Common myeloid progenitor, CD34-positive (primary cell): Measurements from ENCODE around the gene PLEKHO2.
A peak's percentile ranks its signal among the peaks of the same experiment; 100 is the strongest.

Source experiments
- CTCF ChIA-PET: fragments of 350-600 bp; sonication (Branson Sonifier 250); formaldehyde crosslinking; loops from one replicate; lab custom pipeline; 2021; ENCODE audit warnings: antibody characterized with exemption; lab: Charles Lee
- POLR2A ChIA-PET: fragments of 350-600 bp; sonication (Branson Sonifier 250); formaldehyde crosslinking; loops from one replicate; lab custom pipeline; 2021; ENCODE audit warnings: antibody characterized with exemption; lab: Charles Lee
- DNase-seq, 3 donors: peaks; one replicate each; pipeline versions ENCODE4 v3.0.0 to v3.0.0-alpha.2; 2013
- H3K27ac ChIP-seq, 2 experiments: 1 replicate in 1 of 2; 2 replicates in 1 of 2; pipeline ENCODE4 v1.7.0; 2013; ENCODE audit warnings: inconsistent platforms in 2 of 2, low read length in 2 of 2, mild to moderate bottlenecking in 2 of 2, low read depth in 1 of 2, moderate library complexity in 1 of 2; ENCODE audit not compliant: severe bottlenecking in 2 of 2, insufficient read depth in 1 of 2, poor library complexity in 1 of 2
- H3K27me3 ChIP-seq, 5 experiments: replicated peaks in 2 of 5; 1 replicate in 3 of 5; 2 replicates in 2 of 5; pipeline versions ENCODE4 v1.6.1 to v1.7.0; 2013; ENCODE audit warnings: low read length in 4 of 5, mild to moderate bottlenecking in 2 of 5, moderate library complexity in 2 of 5, inconsistent platforms in 1 of 5; ENCODE audit not compliant: insufficient read depth in 5 of 5, control insufficient read depth in 4 of 5
- H3K36me3 ChIP-seq, 4 experiments: 1 replicate in 2 of 4; 2 replicates in 2 of 4; pipeline versions ENCODE4 v1.6.1 to v1.7.0; 2013; ENCODE audit warnings: low read length in 3 of 4, control low read depth in 1 of 4, mild to moderate bottlenecking in 1 of 4; ENCODE audit not compliant: control insufficient read depth in 4 of 4, insufficient read depth in 4 of 4
- H3K4me1 ChIP-seq, 4 experiments: 1 replicate in 3 of 4; 2 replicates in 1 of 4; pipeline versions ENCODE4 v1.6.1 to v1.7.1; 2013; ENCODE audit warnings: low read length in 3 of 4, mild to moderate bottlenecking in 3 of 4, control low read depth in 1 of 4, inconsistent platforms in 1 of 4, moderate library complexity in 1 of 4; ENCODE audit not compliant: control insufficient read depth in 4 of 4, insufficient read depth in 4 of 4; ENCODE audit errors: control extremely low read depth in 1 of 4
- H3K4me3 ChIP-seq, 7 experiments: 1 replicate in 4 of 7; 2 replicates in 3 of 7; pipeline versions ENCODE4 v1.5.1 to v1.7.0; 2013; ENCODE audit warnings: mild to moderate bottlenecking in 7 of 7, low read length in 6 of 7, moderate library complexity in 6 of 7, inconsistent platforms in 2 of 7, low read depth in 2 of 7, control low read depth in 1 of 7; ENCODE audit not compliant: insufficient read depth in 4 of 7, control insufficient read depth in 1 of 7; ENCODE audit errors: extremely low read depth in 1 of 7
- H3K9me3 ChIP-seq, 5 experiments: 1 replicate in 4 of 5; 2 replicates in 1 of 5; pipeline versions ENCODE4 v1.6.1 to v1.7.1; 2013; ENCODE audit warnings: low read length in 4 of 5, mild to moderate bottlenecking in 2 of 5, inconsistent platforms in 1 of 5, low read depth in 1 of 5, moderate library complexity in 1 of 5; ENCODE audit not compliant: control insufficient read depth in 4 of 5, insufficient read depth in 2 of 5; ENCODE audit errors: control extremely low read depth in 1 of 5
- WGBS: methylation state at CpG from one replicate; pipeline ENCODE4 v1.1.5; 2013; ENCODE audit not compliant: insufficient coverage; 5-methylcytosine and 5-hydroxymethylcytosine counted together

PLEKHO2 gene

DNA sequence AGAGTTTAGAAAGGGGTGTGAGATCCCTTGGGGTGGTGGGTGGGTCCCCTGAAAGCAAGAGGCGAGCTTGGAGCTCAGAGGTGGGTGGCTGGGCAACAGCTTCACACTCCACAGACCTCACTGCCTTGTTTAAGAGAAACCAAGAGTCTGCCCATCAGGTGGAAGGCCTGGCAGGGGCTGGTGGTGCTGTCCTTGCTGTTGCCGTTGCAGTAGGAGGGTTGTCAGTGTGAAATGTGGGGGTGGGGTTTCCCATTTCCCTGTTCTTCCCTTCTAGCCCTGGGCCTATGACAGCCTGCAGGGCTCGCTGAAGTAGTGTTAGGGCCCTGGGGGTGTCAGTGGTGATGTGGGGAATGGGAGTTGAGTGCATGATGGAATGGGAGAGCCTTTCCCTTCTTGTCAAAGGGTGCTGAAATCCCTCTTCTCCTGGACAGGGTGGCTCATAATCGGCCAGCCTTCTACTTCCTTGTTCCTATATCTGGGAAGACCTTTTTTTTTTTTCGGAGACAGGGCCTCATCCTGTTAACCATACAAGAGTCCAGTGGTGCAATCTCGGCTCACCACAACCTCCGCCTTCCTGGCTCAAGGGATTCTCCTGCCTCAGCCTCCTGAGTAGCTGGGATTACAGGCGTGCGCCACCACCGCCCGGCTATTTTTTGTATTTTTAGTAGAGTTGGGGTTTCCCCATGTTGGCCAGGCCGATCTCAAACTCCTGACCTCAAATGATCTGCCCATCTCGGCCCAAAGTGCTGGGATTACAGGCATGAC is 4.3 kb downstream of the PLEKHO2 start:
- POLR2A ChIA-PET, result interaction anchor here (0.5 to 4.1 kb wide), 2 partner anchors 48 to 384 kb away, joined by 3 to 19 read pairs; no protein-coding TSS in a partner anchor
- CTCF ChIA-PET, result interaction anchor here (0.9 to 3.9 kb wide), 6 partner anchors 9 to 59 kb away, joined by 3 to 17 read pairs (median 4); no protein-coding TSS in a partner anchor
- Histone ChIP-seq H3K36me3 (peaks cover 8 to 41% (median 27%) of the 10 kb centered on the region in 4 experiments), H3K27ac (peak overlapping the region in 1 of 2 experiments; percentile 86), H3K27me3 (no peaks in the 10 kb centered on the region), H3K9me3 (no peaks in the 10 kb centered on the region), H3K4me1 (peaks cover 14 to 74% (median 64%) of the 10 kb centered on the region in 4 experiments), H3K4me3 (peak overlapping the region in 5 of 7 experiments; percentile 23 to 99 (median 90))
- 73% methylated on average over 3 of the region's 13 CpGs for WGBS
- DNase-seq, result no peak

DNA sequence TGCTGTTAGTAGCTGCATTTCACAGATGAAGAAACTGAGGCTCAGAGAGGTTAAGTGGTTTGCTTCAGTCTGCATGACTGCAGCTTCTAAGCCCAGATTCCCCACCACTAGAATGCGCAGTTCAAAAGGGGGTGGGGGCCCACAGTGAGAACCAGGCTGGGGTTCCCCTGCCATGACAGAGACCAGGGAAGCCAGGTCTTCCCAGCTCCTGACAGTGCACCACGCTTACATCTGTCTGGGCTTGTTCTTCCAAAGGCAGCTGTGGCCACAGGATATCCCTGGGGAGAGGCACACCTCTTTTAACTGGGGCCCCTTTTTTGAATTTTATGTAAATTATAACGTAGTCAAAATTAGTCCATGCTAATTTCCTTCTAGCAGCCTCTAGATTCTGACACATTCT is 5.3 kb downstream of the PLEKHO2 start:
- Histone ChIP-seq H3K36me3 (peaks cover 8 to 50% (median 30%) of the 10 kb centered on the region in 4 experiments), H3K27me3 (no peaks in the 10 kb centered on the region), H3K27ac (no peak overlapping the region), H3K4me3 (no peak overlapping the region), H3K4me1 (peaks cover 14 to 79% (median 70%) of the 10 kb centered on the region in 4 experiments), H3K9me3 (no peaks in the 10 kb centered on the region)
- ChIA-PET POLR2A (no interaction called here), CTCF (interaction anchor here (0.9 to 3.9 kb wide), 5 partner anchors 14 to 58 kb away, joined by 3 to 17 read pairs (median 4); no protein-coding TSS in a partner anchor)
- 100% methylated on average over 1 of the region's 3 CpGs for WGBS
- DNase-seq, result no peak

DNA sequence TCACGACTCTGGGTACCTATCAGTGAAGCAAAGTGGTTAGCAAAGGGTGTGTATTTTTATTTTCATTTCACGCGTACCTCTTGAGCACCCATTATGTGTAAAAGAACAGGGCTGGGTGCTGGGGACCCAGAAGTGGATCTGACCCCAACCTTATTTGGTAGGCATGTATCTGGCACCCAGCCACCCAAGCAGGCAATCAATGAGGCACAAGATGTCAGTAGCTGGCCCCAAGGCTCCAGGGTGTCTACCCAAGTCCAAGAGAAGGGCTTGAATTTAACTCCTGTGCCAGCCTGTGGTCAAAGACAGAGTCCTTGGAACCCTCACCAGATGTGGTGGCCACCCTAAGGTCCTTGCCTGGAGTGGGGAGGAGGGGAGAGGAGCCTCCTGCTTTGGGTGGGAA is 5.7 kb downstream of the PLEKHO2 start:
- CTCF ChIA-PET, result interaction anchor here (0.9 to 3.9 kb wide), 4 partner anchors 8 to 58 kb away, joined by 3 to 10 read pairs (median 5); no protein-coding TSS in a partner anchor
- Histone ChIP-seq H3K27ac (no peak overlapping the region), H3K9me3 (no peaks in the 10 kb centered on the region), H3K4me3 (no peak overlapping the region), H3K36me3 (peaks cover 8 to 52% (median 32%) of the 10 kb centered on the region in 4 experiments), H3K4me1 (peaks cover 14 to 75% (median 67%) of the 10 kb centered on the region in 4 experiments), H3K27me3 (no peaks in the 10 kb centered on the region)
- DNase-seq, result no peak
- 100% methylated on average over 2 of the region's 3 CpGs for WGBS
- POLR2A ChIA-PET, result interaction anchor here (1.1 kb wide), 1 partner anchor 46 kb away, joined by 3 read pairs; no protein-coding TSS in a partner anchor

DNA sequence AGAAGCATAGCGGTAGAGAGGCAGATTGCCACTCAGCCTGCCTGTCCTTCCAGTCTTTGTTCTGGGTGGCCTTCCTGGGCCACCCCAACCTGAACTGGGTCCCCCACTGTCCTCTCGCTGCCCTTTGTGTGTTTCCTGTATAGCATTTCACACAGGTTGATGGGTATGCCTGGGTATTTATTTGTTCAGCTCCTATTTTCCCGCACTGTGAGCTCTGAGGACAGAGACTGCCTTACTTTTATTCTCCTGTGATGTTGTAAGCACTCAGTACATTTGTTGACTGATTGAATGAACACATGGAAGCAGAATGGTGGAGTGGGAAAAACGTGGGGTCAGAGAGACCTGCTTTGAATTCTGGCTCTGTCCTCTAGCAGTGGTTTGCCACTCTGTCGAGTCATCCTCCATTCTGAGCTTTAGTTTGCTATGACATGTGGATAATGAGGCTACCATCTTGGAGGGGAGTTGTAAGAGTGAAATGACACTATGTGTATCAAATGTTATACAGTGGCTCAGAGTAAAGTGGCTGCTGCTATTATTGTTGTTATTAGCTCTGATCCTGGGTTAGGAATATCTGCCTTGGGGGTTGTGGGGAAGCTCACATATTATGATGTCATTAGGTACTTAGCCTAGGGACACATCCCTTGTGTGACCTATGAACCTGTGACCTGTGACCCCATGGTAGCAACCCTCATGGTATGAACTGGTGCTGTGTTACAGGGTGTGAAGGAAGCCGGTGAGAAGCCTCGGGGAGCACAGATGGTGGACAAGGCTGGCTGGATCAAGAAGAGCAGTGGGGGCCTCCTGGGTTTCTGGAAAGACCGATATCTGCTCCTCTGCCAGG is 6.4 kb downstream of the PLEKHO2 start:
- no peak for DNase-seq
- peaks cover 14 to 70% (median 61%) of the 10 kb centered on the region in 4 experiments for H3K4me1 ChIP-seq
- H3K9me3 ChIP-seq, result no peaks in the 10 kb centered on the region
- ChIA-PET POLR2A (interaction anchor here (0.6 to 1.1 kb wide), 2 partner anchors 16 to 46 kb away, joined by 3 to 4 read pairs; no protein-coding TSS in a partner anchor), CTCF (interaction anchor here (1.4 to 3.9 kb wide), 3 partner anchors 9 to 47 kb away, joined by 4 to 10 read pairs (median 6); no protein-coding TSS in a partner anchor)
- H3K27ac ChIP-seq, result no peak overlapping the region
- H3K4me3 ChIP-seq, result no peak overlapping the region
- no peaks in the 10 kb centered on the region for H3K27me3 ChIP-seq
- peaks cover 8 to 52% (median 32%) of the 10 kb centered on the region in 4 experiments for H3K36me3 ChIP-seq
- 89% methylated on average over 7 of the region's 8 CpGs for WGBS

DNA sequence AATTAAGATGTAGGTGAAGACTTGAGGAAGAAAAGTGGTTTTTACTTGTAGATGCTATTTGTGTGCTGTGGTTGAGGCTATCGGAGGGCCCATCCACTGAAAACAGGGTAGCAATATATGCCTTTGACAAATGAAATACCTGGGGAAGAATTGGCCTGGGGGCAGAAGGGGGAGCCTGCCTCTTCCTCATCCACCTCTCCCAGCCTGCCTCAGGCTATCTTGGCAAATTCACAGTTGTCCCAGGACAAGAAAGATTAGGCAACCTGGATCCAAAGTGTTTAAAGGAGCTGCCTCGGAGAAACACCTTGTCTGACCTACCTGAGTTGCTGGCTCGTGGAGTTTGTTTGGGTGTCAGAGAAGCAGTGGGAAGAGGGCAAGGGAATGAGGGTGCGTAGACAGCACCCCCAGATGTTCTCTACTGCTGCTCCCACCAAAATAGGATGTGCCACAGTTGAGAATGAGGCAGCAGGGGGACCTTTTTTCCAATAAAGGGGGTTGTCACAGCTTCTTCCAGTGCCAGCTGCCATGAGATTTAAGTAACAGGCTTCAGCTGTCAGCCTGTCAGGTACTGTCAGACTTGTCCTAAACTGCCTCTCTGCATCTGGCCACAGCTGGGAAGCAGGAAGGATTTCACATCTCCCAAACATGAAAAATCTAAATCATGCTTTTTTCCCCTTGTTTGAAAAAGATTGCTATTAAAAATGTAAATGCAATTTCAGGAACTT is 9.2 kb downstream of the PLEKHO2 start:
- H3K27me3 ChIP-seq, result no peaks in the 10 kb centered on the region
- peaks cover 22 to 76% (median 50%) of the 10 kb centered on the region in 4 experiments for H3K36me3 ChIP-seq
- 100% methylated on average over 3 of the region's 4 CpGs for WGBS
- ChIA-PET CTCF (interaction anchor here (1.0 to 1.5 kb wide), 4 partner anchors 10 to 32 kb away, joined by 3 to 4 read pairs (median 4); no protein-coding TSS in a partner anchor), POLR2A (interaction anchor here (1.2 kb wide), 1 partner anchor 8 kb away, joined by 6 read pairs; no protein-coding TSS in a partner anchor)
- no peaks in the 10 kb centered on the region for H3K9me3 ChIP-seq
- peaks cover 2 to 49% (median 41%) of the 10 kb centered on the region in 4 experiments for H3K4me1 ChIP-seq
- DNase-seq, result no peak
- H3K4me3 ChIP-seq, result no peak overlapping the region
- no peak overlapping the region for H3K27ac ChIP-seq

DNA sequence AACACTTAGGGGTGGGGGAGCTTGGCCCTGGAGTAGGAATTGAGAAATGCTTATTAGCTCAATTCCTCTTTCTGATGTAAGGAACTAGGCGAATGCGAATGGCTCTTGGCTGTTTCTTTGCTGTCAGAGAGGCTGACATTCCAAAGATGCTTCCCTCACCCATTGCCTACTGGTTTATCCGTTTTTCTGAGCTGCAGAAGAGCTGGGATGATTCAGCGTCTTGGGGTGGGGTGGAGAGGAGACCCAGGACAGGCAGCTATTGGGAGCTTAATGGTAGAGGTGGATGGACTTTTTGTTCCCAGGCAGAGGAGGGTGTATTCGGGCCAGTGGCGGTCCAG is 9.8 kb downstream of the PLEKHO2 start:
- H3K4me3 ChIP-seq, result no peak overlapping the region
- H3K9me3 ChIP-seq, result no peaks in the 10 kb centered on the region
- H3K4me1 ChIP-seq, result peaks cover 0 to 49% (median 41%) of the 10 kb centered on the region in 4 experiments
- DNase-seq, result peak in 2 of 3 donors; percentile 59 to 63
- no CpG with 5 or more reads among the region's 6 CpGs for WGBS
- POLR2A ChIA-PET, result interaction anchor here (1.2 kb wide), 1 partner anchor 9 kb away, joined by 6 read pairs; no protein-coding TSS in a partner anchor
- H3K36me3 ChIP-seq, result peaks cover 20 to 77% (median 53%) of the 10 kb centered on the region in 4 experiments
- CTCF ChIA-PET, result interaction anchor here (1.0 to 1.5 kb wide), 6 partner anchors 10 to 42 kb away, joined by 3 to 4 read pairs (median 3); no protein-coding TSS in a partner anchor
- H3K27ac ChIP-seq, result no peak overlapping the region
- H3K27me3 ChIP-seq, result no peaks in the 10 kb centered on the region
